Astrocyte (in vitro differentiated cells and primary cell): ENCODE measurements around the gene CDC37. TPM values are rescaled to one million over a fixed set of nuclear protein-coding genes. Genes with fewer than 3 reads are reported as not detected.
"Not testable (repeated sequence)": the region's sequence is repeated elsewhere in the genome, so short reads cannot be mapped to it uniquely, and the experiment has no call there.

Experiments used
- DNase-seq: peaks from one replicate; pipeline ENCODE4 v3.0.0-alpha.2; 2010; ENCODE audit warnings: low read depth
- FAIRE-seq: peaks from 2 replicates; lab custom pipeline; 2011; peaks lifted over from hg19 to GRCh38; lab: Jason Lieb, UNC
- H2AFZ ChIP-seq: 2 replicates; pipeline ENCODE4 v1.6.0; 2012; ENCODE audit warnings: low read depth, low read length, inconsistent platforms
- H3K27ac ChIP-seq: 2 replicates; pipeline ENCODE4 v1.5.1; 2011; ENCODE audit warnings: low read depth, low read length, inconsistent platforms
- H3K27me3 ChIP-seq: 2 replicates; pipeline ENCODE4 v1.6.0; 2011; ENCODE audit warnings: low read length, inconsistent platforms; ENCODE audit not compliant: insufficient read depth
- H3K36me3 ChIP-seq: 2 replicates; pipeline ENCODE4 v1.5.1; 2011; ENCODE audit warnings: low read length, inconsistent platforms; ENCODE audit not compliant: insufficient read depth
- H3K4me1 ChIP-seq: 2 replicates; pipeline ENCODE4 v1.5.1; 2011; ENCODE audit warnings: low read length, inconsistent platforms; ENCODE audit not compliant: insufficient read depth
- H3K4me2 ChIP-seq: 2 replicates; pipeline ENCODE4 v1.6.0; 2012; ENCODE audit warnings: low read length, inconsistent platforms
- H3K4me3 ChIP-seq: 2 replicates; pipeline ENCODE4 v1.5.1; 2011; ENCODE audit warnings: low read depth, mild to moderate bottlenecking, low read length, inconsistent platforms; ENCODE audit not compliant: insufficient read depth
- H3K79me2 ChIP-seq: 2 replicates; pipeline ENCODE4 v1.6.0; 2012; ENCODE audit warnings: mild to moderate bottlenecking, low read length, inconsistent platforms; ENCODE audit not compliant: insufficient read depth
- H3K9ac ChIP-seq: 2 replicates; pipeline ENCODE4 v1.6.0; 2012; ENCODE audit warnings: mild to moderate bottlenecking, low read length, inconsistent platforms
- H3K9me3 ChIP-seq: 2 replicates; pipeline ENCODE4 v1.5.1; 2012; ENCODE audit warnings: low read depth, mild to moderate bottlenecking, low read length, inconsistent platforms; ENCODE audit not compliant: insufficient read depth
- H4K20me1 ChIP-seq: 2 replicates; pipeline ENCODE4 v1.6.0; 2012; ENCODE audit warnings: low read length, inconsistent platforms; ENCODE audit not compliant: insufficient read depth
- H3K27ac Mint-ChIP-seq: one replicate; pipeline ENCODE4 v1.8.0; 2021; ENCODE audit warnings: mild to moderate bottlenecking, mixed read lengths; ENCODE audit not compliant: unreplicated experiment
- H3K27me3 Mint-ChIP-seq: one replicate; pipeline ENCODE4 v1.8.0; 2021; ENCODE audit warnings: low read depth, mixed read lengths; ENCODE audit not compliant: unreplicated experiment
- H3K36me3 Mint-ChIP-seq: one replicate; pipeline ENCODE4 v1.8.0; 2021; ENCODE audit warnings: low read depth, mixed read lengths; ENCODE audit not compliant: unreplicated experiment
- H3K4me1 Mint-ChIP-seq: one replicate; pipeline ENCODE4 v1.8.0; 2021; ENCODE audit warnings: low read depth, mixed read lengths; ENCODE audit not compliant: unreplicated experiment
- H3K4me3 Mint-ChIP-seq: one replicate; pipeline ENCODE4 v1.8.0; 2021; ENCODE audit warnings: mild to moderate bottlenecking, moderate library complexity, mixed read lengths; ENCODE audit not compliant: unreplicated experiment
- H3K9me3 Mint-ChIP-seq: one replicate; pipeline ENCODE4 v1.8.0; 2021; ENCODE audit warnings: mild to moderate bottlenecking, mixed read lengths; ENCODE audit not compliant: unreplicated experiment
- EZH2 ChIP-seq: IDR thresholded peaks from 2 replicates; pipeline ENCODE4 v1.6.1; 2012; ENCODE audit warnings: mild to moderate bottlenecking, low read length, inconsistent platforms; ENCODE audit not compliant: insufficient read depth
- total RNA-seq: library from RNA; stranded (reverse); gene quantifications from 2 replicates; pipeline ENCODE4 v1.2.1, GENCODE V29; 2021
- TF ChIP-seq, protein P1 (sequence below): IDR thresholded peaks from 2 replicates; pipeline ENCODE4 v1.5.1; 2011; ENCODE audit warnings: low read depth, mild to moderate bottlenecking, inconsistent platforms, low read length, moderate library complexity; ENCODE audit not compliant: insufficient read depth

Gene CDC37
- total RNA-seq, 1 donor from 2014 or later: 240 TPM

DNA sequence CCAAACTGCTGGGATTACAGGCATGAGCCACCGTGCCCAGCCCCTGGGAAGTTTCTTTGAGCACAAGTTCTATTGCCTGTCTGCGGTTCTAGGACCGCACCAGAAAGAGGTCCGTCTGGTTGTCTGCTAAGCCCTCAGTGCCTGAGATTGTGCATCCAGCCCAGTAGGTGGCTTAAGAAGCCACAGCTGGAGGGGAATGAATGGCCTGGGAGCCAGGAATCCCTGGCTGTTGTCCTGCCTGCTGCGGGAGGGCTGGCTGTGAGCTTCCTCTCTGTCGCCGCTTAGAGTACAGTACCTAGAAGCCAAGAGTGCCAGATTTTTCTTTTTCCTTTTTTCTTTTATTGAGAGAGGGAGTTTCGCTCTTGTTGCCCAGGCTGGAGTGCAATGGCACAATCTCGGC lies 18.8 kb downstream of the CDC37 start:
- Histone ChIP-seq H3K79me2 (peaks cover 8% of the 10 kb centered on the region), H3K4me2 (no peak overlapping the region), H2AFZ (no peak overlapping the region), H3K27me3 (no peaks in the 10 kb centered on the region), H3K9ac (no peak overlapping the region), H3K9me3 (no peaks in the 10 kb centered on the region), H3K27ac (no peak overlapping the region), H4K20me1 (peaks cover 6% of the 10 kb centered on the region), H3K36me3 (no peaks in the 10 kb centered on the region), H3K4me1 (peaks cover 7% of the 10 kb centered on the region), H3K4me3 (no peak overlapping the region)
- Mint-ChIP-seq H3K4me1 (peaks cover 4% of the 10 kb centered on the region), H3K9me3 (no peaks in the 10 kb centered on the region), H3K27ac (no peak overlapping the region), H3K27me3 (no peaks in the 10 kb centered on the region), H3K36me3 (peaks cover 2% of the 10 kb centered on the region), H3K4me3 (no peak overlapping the region)
- DNase-seq (no peak), FAIRE-seq (no peak)
- TF ChIP-seq EZH2: no peak
- TF ChIP-seq, protein P1, sequence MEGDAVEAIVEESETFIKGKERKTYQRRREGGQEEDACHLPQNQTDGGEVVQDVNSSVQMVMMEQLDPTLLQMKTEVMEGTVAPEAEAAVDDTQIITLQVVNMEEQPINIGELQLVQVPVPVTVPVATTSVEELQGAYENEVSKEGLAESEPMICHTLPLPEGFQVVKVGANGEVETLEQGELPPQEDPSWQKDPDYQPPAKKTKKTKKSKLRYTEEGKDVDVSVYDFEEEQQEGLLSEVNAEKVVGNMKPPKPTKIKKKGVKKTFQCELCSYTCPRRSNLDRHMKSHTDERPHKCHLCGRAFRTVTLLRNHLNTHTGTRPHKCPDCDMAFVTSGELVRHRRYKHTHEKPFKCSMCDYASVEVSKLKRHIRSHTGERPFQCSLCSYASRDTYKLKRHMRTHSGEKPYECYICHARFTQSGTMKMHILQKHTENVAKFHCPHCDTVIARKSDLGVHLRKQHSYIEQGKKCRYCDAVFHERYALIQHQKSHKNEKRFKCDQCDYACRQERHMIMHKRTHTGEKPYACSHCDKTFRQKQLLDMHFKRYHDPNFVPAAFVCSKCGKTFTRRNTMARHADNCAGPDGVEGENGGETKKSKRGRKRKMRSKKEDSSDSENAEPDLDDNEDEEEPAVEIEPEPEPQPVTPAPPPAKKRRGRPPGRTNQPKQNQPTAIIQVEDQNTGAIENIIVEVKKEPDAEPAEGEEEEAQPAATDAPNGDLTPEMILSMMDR: no peak

DNA sequence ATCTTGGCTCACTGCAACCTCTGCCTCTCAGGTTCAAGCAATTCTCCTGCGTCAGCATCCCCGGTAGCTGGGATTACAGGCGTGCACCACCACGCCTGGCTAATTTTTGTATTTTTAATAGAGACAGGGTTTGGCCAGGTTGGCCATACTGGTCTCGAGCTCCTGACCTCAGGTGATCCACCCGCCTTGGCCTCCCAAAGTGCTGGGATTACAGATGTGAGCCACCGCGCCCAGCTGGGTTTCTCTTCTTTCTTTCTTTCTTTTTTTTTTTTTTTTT lies 20.2 kb downstream of the CDC37 start:
- not testable (repeated sequence) for DNase-seq, H4K20me1 ChIP-seq, H3K27ac Mint-ChIP-seq, H3K9me3 Mint-ChIP-seq, H3K4me1 Mint-ChIP-seq, H3K9ac ChIP-seq, H3K36me3 Mint-ChIP-seq, FAIRE-seq, H3K4me3 Mint-ChIP-seq, H3K4me2 ChIP-seq, H3K79me2 ChIP-seq, H3K27me3 Mint-ChIP-seq, H3K9me3 ChIP-seq, H2AFZ ChIP-seq, H3K27ac ChIP-seq, H3K36me3 ChIP-seq, H3K4me1 ChIP-seq, H3K27me3 ChIP-seq, H3K4me3 ChIP-seq

DNA sequence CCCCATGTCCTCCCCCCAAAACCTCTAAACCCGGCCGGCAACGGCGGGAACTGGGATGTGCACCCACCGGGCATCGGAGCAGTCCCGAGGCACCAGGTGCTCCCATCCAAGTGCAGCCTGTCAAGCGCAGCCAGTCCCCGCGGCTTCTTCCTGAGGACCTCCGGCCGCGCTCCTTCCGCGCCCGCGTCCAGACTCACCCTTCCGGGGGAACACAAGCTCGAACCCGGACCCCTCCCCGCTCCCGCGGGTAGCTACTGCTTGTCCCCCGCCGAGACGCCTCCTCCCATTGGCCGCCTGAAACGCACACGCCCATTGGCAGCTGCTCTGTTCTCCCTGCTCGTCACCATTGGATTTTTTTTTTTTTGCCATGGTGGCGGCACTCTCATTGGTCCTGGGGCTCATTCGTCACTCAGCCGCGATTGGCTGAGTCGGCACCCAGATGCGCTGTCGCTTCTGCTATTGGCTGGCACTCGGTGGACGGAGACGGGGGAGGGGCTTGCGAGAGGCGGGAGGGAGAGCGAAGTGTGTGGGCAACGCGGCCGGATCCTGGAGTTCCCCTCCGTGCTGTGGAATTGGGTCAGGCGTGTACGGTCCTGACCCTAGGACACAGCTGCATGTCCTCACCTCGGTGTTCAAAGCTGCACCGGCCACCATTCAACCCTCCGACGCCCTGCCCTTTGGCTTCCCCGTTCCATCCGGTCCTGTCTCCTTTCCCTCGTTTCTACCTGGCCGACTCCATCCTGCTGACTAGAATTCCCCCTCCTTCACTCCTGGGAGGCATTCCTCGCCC lies 22.8 kb downstream of the CDC37 start, which contains the start of gene TYK2:
TSS of gene TYK2 (minus strand) at position 260 of the 790 bp plus-strand sequence. CDS start 2,166 bp downstream, outside the sequence.
- Histone ChIP-seq H3K9ac (peak within 1 kb of the TSS; percentile 90), H3K27me3 (no peaks in the 10 kb centered on the region), H3K4me1 (peaks cover 9% of the 10 kb centered on the region), H2AFZ (peak within 1 kb of the TSS; percentile 95), H3K27ac (peak within 1 kb of the TSS; percentile 61), H3K36me3 (peaks cover 8% of the 10 kb centered on the region), H3K4me2 (peak within 1 kb of the TSS; percentile 95), H3K79me2 (peaks cover 10% of the 10 kb centered on the region), H4K20me1 (peaks cover 6% of the 10 kb centered on the region), H3K4me3 (peak within 1 kb of the TSS; percentile 91), H3K9me3 (no peaks in the 10 kb centered on the region)
- Mint-ChIP-seq H3K4me3 (peak within 1 kb of the TSS; percentile 96), H3K9me3 (no peaks in the 10 kb centered on the region), H3K27ac (peak within 1 kb of the TSS; percentile 78), H3K4me1 (peaks cover 4% of the 10 kb centered on the region), H3K36me3 (peaks cover 3% of the 10 kb centered on the region), H3K27me3 (no peaks in the 10 kb centered on the region)
- TF ChIP-seq EZH2: no peak
- DNase-seq (peak; percentile 91), FAIRE-seq (peak; percentile 89)
